HS-5 (cell line): ENCODE data around the gene FCGR2B.
A peak's percentile ranks its signal among the peaks of the same experiment; 100 is the strongest.
"Not testable (repeated sequence)": the region's sequence is repeated elsewhere in the genome, so short reads cannot be mapped to it uniquely, and the experiment has no call there.

Experiments used
- DNase-seq: peaks from one replicate; pipeline ENCODE4 v3.0.0-alpha.2; 2012; ENCODE audit warnings: low read depth

Gene FCGR2B

GRCh38 chr1:161662684-161663339, at the start of gene FCGR2B:
FCGR2B (plus strand) TSS chr1:161663143; CDS start chr1:161663242, 99 bp downstream.
- not testable (repeated sequence) for DNase-seq

GRCh38 chr1:161616417-161616816, 46.5 kb upstream of the FCGR2B start:
- DNase-seq: not testable (repeated sequence)

- not testable (repeated sequence) for DNase-seq
Observed at GRCh38 chr1:161618517-161618916, 44.4 kb upstream of the FCGR2B start.

GRCh38 chr1:161620399-161620798, 42.5 kb upstream of the FCGR2B start:
- not testable (repeated sequence) for DNase-seq

GRCh38 chr1:161621181-161622000, 41.6 kb upstream of the FCGR2B start:
- peak; percentile 83 for DNase-seq

- not testable (repeated sequence) for DNase-seq
Observed at GRCh38 chr1:161622054-161622453, 40.9 kb upstream of the FCGR2B start.

GRCh38 chr1:161623401-161624051, 39.4 kb upstream of the FCGR2B start:
- DNase-seq: not testable (repeated sequence)

- DNase-seq: not testable (repeated sequence)
Observed at GRCh38 chr1:161624605-161625004, 38.3 kb upstream of the FCGR2B start.

- not testable (repeated sequence) for DNase-seq
Observed at GRCh38 chr1:161626445-161627146, 36.3 kb upstream of the FCGR2B start.

GRCh38 chr1:161630128-161630742, 32.7 kb upstream of the FCGR2B start:
- not testable (repeated sequence) for DNase-seq

GRCh38 chr1:161631076-161631475, 31.9 kb upstream of the FCGR2B start, which contains the start of gene FCGR3B:
FCGR3B (minus strand) TSS chr1:161631176; CDS start chr1:161631094, 82 bp downstream.
- DNase-seq: no peak

- DNase-seq: not testable (repeated sequence)
Observed at GRCh38 chr1:161634993-161635392, 27.9 kb upstream of the FCGR2B start.

GRCh38 chr1:161636189-161636782, 26.7 kb upstream of the FCGR2B start:
- DNase-seq: not testable (repeated sequence)

GRCh38 chr1:161636976-161637375, 26.0 kb upstream of the FCGR2B start:
- DNase-seq: not testable (repeated sequence)

GRCh38 chr1:161638251-161638993, 24.5 kb upstream of the FCGR2B start:
- DNase-seq: not testable (repeated sequence)

GRCh38 chr1:161639203-161639602, 23.7 kb upstream of the FCGR2B start:
- DNase-seq: not testable (repeated sequence)

- not testable (repeated sequence) for DNase-seq
Observed at GRCh38 chr1:161642697-161643096, 20.2 kb upstream of the FCGR2B start.

GRCh38 chr1:161643481-161644208, 19.3 kb upstream of the FCGR2B start:
- not testable (repeated sequence) for DNase-seq

GRCh38 chr1:161644855-161645254, 18.1 kb upstream of the FCGR2B start:
- DNase-seq: not testable (repeated sequence)
